A673 (cell line): Measurements from ENCODE around the gene BCLAF3. TPM values are rescaled to one million over a fixed set of nuclear protein-coding genes. Genes with fewer than 3 reads are reported as not detected.

Source experiments
- Bru-seq: library from RNA; stranded (reverse); fragments of 400-500 nt; gene quantifications from one replicate; lab custom pipeline; 2021; lab: Mats Ljungman, UMichigan
- BruChase-seq, 2 experiments: library from RNA; stranded (reverse); fragments of 400-500 nt; gene quantifications; one replicate each; lab custom pipeline; 2021; lab: Mats Ljungman, UMichigan
- BruUV-seq: library from RNA; stranded (reverse); fragments of 400-500 nt; replicated peaks from 2 replicates; lab custom pipeline; 2021; lab: Mats Ljungman, UMichigan
- CTCF ChIA-PET: fragments of 300-600 bp; sonication (Branson Sonifier 250); formaldehyde crosslinking; loops from one replicate; lab custom pipeline; 2022; ENCODE audit warnings: antibody characterized with exemption; lab: Charles Lee
- POLR2A ChIA-PET: fragments of 300-600 bp; sonication (Branson Sonifier 250); formaldehyde crosslinking; loops from one replicate; lab custom pipeline; 2022; ENCODE audit warnings: antibody characterized with exemption; ENCODE audit not compliant: low non-redundant PET; lab: Charles Lee
- DNase-seq: peaks from one replicate; pipeline ENCODE4 v3.0.0-alpha.2; 2015; ENCODE audit warnings: low spot score
- H3K27ac ChIP-seq: fragments of 200-600 bp; sonication (generic); 2 replicates; pipeline ENCODE4 v1.5.1; 2016; ENCODE audit warnings: mixed run types, low read depth, mild to moderate bottlenecking, mixed read lengths, antibody characterized with exemption, low read length; ENCODE audit not compliant: poor library complexity, severe bottlenecking
- H3K27me3 ChIP-seq: fragments of 200-600 bp; sonication (generic); replicated peaks from 2 replicates; pipeline ENCODE4 v1.6.1; 2017; ENCODE audit warnings: mixed run types, low read depth, mild to moderate bottlenecking, mixed read lengths, antibody characterized with exemption, low read length; ENCODE audit not compliant: insufficient read depth, poor library complexity
- H3K36me3 ChIP-seq: fragments of 200-600 bp; sonication (generic); 2 replicates; pipeline ENCODE4 v1.6.1; 2016; ENCODE audit warnings: mixed run types, mild to moderate bottlenecking, mixed read lengths, antibody characterized with exemption, low read length; ENCODE audit not compliant: insufficient read depth, poor library complexity, severe bottlenecking
- H3K4me1 ChIP-seq: fragments of 200-600 bp; sonication (generic); 2 replicates; pipeline ENCODE4 v1.6.1; 2017; ENCODE audit warnings: mixed run types, mild to moderate bottlenecking, mixed read lengths, antibody characterized with exemption, low read length; ENCODE audit not compliant: insufficient read depth, poor library complexity, severe bottlenecking
- H3K4me3 ChIP-seq: fragments of 200-600 bp; sonication (generic); 2 replicates; pipeline ENCODE4 v1.5.1; 2016; ENCODE audit warnings: low read depth, mixed run types, mild to moderate bottlenecking, mixed read lengths, low read length; ENCODE audit not compliant: poor library complexity, severe bottlenecking
- H3K9me3 ChIP-seq: fragments of 200-600 bp; sonication (generic); 2 replicates; pipeline ENCODE4 v1.6.1; 2016; ENCODE audit warnings: mixed run types, low read depth, mild to moderate bottlenecking, mixed read lengths, antibody characterized with exemption, low read length; ENCODE audit not compliant: poor library complexity, severe bottlenecking
- EZH2 ChIP-seq: fragments of 200-600 bp; sonication (generic); IDR thresholded peaks from 2 replicates; pipeline ENCODE4 v1.6.1; 2017; ENCODE audit warnings: borderline replicate concordance, low read depth, mild to moderate bottlenecking, mixed read lengths, antibody characterized with exemption, low read length; ENCODE audit not compliant: poor library complexity, severe bottlenecking
- intact Hi-C: fragments of 100-400 bp; cut with micrococcal nuclease; formaldehyde crosslinking; loops from one replicate; pipeline ENCODE4 v1.10.0; 2022; ENCODE audit not compliant: unreplicated experiment
- long read RNA-seq: library from polyadenylated mRNA; stranded (forward); transcript quantifications from one replicate; pipeline ENCODE4 v2.0.0, GENCODE V29; 2022
- total RNA-seq: library from RNA; stranded (reverse); gene quantifications from 2 replicates; pipeline ENCODE4 v1.2.3, GENCODE V29; 2021
- TF ChIP-seq, protein P1 (sequence below): fragments of 300-800, 200-600 bp; sonication (generic); conservative IDR thresholded peaks from 2 replicates; pipeline ENCODE4 v1.5.1; 2017; ENCODE audit warnings: low read depth, mild to moderate bottlenecking, antibody characterized with exemption, low read length, moderate library complexity, mixed read lengths

The BCLAF3 gene
- total RNA-seq (7.7 and 9.8 TPM in 2 replicates), Bru-seq, nascent RNA (percentile 65 among the genes with signal in this experiment), BruChase-seq, experiment 1, labeled RNA remaining after a 2-hour chase (percentile 68 among the genes with signal in this experiment), BruChase-seq, experiment 2, labeled RNA remaining after a 6-hour chase (percentile 61 among the genes with signal in this experiment)
- long read RNA-seq, partial matches to known transcripts, result 0 of 11 reads
- long read RNA-seq, other reads (novel, unspliced or antisense), result 11 of 11 reads

DNA sequence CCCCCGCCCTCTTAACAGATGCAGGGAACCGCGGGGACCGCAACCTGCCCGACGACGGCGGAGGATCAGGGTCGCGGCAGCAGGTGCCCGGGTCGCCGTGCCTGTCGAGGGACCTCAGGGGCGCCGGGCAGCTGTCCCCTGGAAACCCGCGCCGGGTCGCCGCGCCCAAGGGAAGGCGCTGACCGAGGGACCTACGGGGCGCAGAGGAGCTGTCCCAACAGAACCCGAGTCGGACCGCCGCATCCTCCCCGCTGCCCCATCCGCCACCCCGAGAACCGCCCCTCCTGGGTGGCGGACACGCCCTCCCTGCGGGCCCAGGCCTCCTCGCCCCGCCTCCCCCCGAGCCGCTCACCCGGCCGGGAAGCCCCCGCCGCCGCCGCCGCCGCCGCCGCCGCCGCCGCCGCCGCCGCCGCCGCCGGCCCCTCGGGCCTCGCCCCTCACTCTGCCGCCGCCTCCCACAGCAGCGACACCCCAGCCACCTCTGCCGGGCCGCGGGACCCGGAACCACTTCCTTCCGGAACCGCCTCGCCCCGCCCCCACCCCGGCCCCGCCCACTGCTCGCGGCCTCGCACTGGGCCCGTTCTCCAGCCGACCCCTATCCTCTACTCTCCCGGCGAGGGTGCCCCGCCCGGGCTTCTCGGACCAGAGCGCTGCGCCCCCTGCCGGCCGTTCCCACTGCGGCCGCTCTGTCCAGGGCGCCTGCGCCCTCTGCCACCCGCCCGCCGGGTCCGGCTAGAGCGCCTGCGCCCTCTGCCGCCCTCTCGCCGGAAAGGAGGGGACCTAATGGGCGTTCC, at the start of gene BCLAF3:
Gene BCLAF3 (minus strand): TSS at position 506 of the 794 bp plus-strand sequence. CDS start 20,797 bp downstream, outside the sequence.
- DNase-seq, result peak; percentile 88
- intact Hi-C loops, result loop anchor here (2.0 kb wide), 1 partner anchor 86 kb away; no protein-coding TSS in a partner anchor
- no peak within 1 kb of the TSS for H3K27ac ChIP-seq

DNA sequence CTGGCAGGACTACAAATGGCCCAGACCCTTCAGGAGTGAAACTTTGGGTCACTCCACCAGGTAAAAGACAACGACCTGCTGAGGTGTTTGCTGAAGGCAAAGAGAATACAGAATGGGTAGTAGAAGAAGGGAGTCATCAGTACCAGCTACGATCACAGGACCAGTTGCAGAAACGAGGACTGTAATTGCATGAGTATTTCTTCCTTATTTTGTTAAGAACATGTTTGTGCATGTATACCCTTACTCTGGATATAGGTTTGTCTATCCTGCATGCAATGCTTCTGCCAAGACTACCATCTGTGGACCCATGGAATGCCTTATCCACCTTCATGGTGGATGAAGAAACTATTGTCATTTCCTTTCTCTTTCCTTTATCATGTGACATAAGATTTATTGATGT, 48.1 kb upstream of the BCLAF3 start:
- no peak for DNase-seq
- H3K27me3 ChIP-seq, result no peaks in the 10 kb centered on the region
- H3K4me3 ChIP-seq, result no peak overlapping the region
- no peaks in the 10 kb centered on the region for H3K4me1 ChIP-seq
- ChIA-PET POLR2A (no interaction called here), CTCF (no interaction called here)
- no TSS peak for BruUV-seq
- no peaks in the 10 kb centered on the region for H3K36me3 ChIP-seq
- H3K27ac ChIP-seq, result no peak overlapping the region
- TF ChIP-seq, protein P1, sequence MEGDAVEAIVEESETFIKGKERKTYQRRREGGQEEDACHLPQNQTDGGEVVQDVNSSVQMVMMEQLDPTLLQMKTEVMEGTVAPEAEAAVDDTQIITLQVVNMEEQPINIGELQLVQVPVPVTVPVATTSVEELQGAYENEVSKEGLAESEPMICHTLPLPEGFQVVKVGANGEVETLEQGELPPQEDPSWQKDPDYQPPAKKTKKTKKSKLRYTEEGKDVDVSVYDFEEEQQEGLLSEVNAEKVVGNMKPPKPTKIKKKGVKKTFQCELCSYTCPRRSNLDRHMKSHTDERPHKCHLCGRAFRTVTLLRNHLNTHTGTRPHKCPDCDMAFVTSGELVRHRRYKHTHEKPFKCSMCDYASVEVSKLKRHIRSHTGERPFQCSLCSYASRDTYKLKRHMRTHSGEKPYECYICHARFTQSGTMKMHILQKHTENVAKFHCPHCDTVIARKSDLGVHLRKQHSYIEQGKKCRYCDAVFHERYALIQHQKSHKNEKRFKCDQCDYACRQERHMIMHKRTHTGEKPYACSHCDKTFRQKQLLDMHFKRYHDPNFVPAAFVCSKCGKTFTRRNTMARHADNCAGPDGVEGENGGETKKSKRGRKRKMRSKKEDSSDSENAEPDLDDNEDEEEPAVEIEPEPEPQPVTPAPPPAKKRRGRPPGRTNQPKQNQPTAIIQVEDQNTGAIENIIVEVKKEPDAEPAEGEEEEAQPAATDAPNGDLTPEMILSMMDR, result no peak
- no peak for TF ChIP-seq EZH2
- H3K9me3 ChIP-seq, result no peaks in the 10 kb centered on the region
- intact Hi-C loops, result no loop called here

More for the DNA sequence above, at the start of gene BCLAF3:
- Histone ChIP-seq H3K27me3 (no peaks in the 10 kb centered on the region), H3K9me3 (no peaks in the 10 kb centered on the region), H3K4me3 (peak within 1 kb of the TSS; percentile 66), H3K4me1 (no peaks in the 10 kb centered on the region), H3K36me3 (no peaks in the 10 kb centered on the region)
- no TSS peak for BruUV-seq
- POLR2A ChIA-PET, result no interaction called here
- CTCF ChIA-PET, result no interaction called here
- TF ChIP-seq, protein P1, result peak; percentile 59
- TF ChIP-seq EZH2, result no peak

DNA sequence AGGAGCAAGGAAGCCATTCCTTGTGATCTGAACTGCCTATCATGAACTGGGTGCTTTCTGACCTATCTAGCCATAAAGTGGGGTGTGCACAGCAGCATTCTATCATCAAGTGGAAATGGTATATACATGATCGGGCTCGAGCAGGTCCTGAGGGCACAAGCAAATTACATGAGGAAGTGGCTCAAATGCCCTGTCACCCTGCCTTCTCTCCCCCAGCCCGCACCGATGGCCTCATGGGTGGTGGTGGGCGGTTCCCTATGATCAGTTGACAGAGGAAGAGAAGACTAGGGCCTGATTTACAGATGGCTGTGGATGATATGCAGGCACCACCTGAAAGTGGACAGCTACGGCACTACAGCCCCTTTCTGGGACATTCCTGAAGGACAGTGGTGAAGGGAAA, 46.3 kb upstream of the BCLAF3 start:
- intact Hi-C loops, result no loop called here
- H3K36me3 ChIP-seq, result no peaks in the 10 kb centered on the region
- no peak overlapping the region for H3K4me3 ChIP-seq
- no peaks in the 10 kb centered on the region for H3K9me3 ChIP-seq
- H3K27ac ChIP-seq, result no peak overlapping the region
- no peaks in the 10 kb centered on the region for H3K4me1 ChIP-seq
- BruUV-seq, result no TSS peak
- POLR2A ChIA-PET, result no interaction called here
- CTCF ChIA-PET, result no interaction called here
- TF ChIP-seq, protein P1, result no peak
- no peak for TF ChIP-seq EZH2
- DNase-seq, result no peak
- no peaks in the 10 kb centered on the region for H3K27me3 ChIP-seq
